HG03571 (cell line): Measurements from ENCODE around the gene KCNIP2.

Source experiments
- ATAC-seq: cut with Tn5 transposase; IDR thresholded peaks from one replicate; pipeline ENCODE4 v1.9.1; 2021; ENCODE audit not compliant: unreplicated experiment

The KCNIP2 gene

DNA sequence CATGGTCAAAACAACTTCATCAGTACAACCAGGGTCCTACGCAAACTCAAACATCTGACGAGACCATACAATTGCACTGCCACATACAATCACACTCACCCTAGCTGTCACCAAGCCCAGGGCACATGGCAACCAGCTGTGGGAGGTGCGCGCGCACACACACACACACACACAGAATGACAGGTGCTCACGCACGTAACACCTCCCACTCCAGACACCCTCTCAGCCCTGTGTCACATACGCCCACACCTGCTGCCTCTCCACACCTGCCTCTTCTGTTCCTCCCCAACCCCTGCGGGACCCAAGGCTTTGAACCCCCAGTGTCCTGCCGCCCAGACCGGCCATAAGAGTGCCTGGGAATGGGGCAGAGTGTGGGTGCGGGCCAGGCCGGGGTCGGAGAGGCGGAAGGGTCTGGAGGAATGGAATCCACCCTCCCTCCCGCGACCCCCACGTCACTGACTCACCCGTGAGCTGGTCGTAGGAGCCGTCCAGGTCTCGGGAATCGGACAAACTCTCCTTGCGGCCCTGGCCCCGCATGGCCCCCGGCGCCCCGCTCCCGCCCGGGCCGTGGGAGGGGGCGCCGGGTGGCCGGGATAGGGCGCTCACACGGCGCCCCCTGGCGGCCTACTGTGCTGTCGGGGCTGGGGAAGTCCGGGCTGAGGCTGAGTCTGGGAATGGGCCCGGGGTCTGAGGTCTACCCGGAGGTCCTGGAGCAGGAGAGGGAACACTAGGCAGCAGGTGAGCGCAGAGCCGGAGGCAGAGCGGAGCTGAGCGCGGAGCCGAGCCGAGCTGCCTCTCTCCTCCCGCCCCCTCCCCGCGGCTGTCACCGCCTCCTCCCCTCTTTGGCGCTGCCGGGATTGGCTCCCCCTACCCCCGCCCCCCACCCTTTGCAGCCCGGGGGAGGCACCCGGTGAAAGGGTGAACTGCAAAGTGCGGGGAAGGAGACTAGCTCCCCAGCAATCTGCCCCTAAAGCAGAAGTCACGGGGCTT, at the start of gene KCNIP2:
Gene KCNIP2 (minus strand): TSS at position 769 of the 990 bp plus-strand sequence. CDS start 232 bp downstream, at position 537.
- no peak for ATAC-seq

DNA sequence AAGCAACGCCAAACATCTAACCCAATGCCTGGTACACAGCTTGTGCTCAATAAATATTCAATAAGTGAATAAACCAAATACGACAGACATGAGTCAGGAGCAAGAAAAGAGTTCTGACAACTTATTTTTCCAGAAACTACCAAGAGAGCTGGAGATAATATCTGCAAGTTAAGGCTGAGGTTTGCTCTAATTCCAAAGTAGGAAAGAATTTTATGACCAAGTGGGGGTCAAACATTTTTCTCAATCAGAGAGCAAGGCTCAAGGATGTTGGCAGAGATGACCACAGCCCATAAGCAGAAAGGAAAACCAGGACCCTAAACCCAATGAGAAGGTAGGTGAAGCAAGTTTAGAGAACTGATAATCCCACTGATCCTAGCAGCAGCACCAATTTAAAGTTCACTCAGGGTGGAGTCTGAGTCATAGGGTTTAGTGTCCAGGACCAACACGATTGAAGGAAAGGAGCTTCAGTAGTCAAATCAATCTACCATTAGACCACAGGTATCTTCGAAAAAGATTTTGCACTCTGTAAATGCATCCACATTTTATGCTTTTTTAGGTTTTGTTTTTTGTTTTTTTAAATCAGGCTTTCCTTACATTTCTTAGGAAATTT, 49.3 kb upstream of the KCNIP2 start:
- no peak for ATAC-seq

DNA sequence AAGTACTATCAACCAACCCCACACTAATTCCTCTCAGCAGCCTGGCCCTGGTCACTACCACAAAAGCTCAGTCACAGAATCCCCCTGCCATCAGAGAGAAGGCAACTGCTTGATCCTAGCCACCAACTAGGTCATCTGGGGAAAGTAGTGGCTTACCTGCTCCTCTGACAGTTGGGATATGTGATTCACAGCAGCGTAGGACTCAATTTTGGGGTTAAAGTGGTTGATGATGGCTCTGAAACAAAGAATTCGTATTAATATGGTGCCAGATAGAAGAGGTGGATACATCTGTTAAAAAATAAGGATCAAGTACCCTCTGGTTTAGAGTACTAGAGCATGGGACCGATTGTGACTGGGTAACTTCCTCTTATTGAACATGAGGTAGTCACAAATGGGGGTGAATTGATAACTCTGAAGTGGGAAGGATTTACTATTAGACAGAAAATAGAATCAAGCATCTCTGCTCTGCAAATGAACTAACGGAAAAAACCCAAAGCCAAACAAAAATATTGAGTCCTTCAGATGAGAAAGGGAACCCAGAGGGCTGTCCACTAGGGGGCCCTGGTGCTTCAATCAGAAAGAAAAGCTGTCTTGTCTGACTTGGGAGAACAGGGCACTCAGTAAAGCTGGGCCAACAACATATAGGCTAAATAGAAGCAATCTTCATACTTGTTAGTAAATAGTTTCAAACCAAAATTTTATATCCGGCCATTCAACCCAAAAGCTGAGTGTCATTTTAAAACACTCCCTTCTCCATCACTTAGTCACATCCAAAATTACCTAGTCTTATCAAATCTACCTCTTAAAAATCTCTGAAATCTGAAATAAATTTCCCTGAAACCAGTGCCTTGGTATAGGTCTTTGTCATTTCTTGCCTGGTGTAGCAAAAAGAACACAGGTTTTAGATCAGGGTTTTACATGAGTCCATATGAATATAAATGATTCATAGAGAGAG, 45.9 kb upstream of the KCNIP2 start:
- no peak for ATAC-seq

DNA sequence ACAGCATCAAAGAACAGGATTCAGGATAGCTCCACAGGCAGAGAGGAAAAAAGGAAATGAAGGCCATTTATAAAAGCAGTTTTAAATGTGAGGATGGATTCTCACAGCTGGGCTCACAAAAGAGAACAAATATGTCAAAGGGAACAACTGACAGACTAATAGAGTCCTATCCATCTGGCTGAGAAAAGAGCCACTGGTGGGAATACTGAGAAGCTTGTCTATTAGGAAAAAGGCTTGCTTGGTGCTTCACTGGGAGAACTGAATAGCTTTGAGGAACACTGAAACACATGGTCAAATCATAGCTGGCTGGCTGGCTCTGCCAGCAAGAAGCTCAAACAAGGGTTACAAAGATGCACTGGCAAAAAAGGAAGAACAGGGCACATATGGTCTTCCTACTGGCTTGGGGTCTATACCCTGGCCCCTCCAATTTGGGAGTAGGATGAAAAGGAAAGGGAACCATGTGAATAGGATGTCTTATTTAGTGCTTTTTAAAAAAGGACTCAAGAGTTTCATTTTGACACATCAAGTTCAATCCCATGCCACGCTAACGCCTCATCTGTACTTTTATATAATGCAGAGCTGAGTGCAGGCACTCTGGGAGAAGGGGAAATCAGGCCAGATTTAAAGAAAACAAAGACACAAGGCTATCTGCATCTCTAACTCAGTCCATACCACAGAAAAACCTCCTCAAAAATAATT, 44.8 kb upstream of the KCNIP2 start:
- ATAC-seq, result no peak

DNA sequence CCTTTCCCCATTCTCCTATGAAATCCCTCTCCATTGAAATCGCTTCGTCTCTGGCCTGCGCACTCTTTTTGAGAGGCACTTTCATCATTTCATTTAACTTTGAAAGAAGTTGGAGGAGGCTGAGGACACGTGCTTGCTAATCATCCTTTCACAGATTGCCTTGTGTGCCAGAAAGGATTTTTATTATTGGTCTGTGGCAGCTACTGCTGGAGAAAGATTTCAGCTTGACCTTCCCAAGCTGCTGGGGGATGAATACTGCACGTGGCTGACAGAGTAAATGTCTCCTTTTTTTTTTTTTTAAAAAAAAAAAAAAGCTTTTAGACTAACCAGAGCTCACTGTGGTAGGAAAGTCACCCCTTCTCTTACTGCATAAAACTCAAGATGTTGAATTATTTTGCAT, 44.2 kb upstream of the KCNIP2 start:
- no peak for ATAC-seq

DNA sequence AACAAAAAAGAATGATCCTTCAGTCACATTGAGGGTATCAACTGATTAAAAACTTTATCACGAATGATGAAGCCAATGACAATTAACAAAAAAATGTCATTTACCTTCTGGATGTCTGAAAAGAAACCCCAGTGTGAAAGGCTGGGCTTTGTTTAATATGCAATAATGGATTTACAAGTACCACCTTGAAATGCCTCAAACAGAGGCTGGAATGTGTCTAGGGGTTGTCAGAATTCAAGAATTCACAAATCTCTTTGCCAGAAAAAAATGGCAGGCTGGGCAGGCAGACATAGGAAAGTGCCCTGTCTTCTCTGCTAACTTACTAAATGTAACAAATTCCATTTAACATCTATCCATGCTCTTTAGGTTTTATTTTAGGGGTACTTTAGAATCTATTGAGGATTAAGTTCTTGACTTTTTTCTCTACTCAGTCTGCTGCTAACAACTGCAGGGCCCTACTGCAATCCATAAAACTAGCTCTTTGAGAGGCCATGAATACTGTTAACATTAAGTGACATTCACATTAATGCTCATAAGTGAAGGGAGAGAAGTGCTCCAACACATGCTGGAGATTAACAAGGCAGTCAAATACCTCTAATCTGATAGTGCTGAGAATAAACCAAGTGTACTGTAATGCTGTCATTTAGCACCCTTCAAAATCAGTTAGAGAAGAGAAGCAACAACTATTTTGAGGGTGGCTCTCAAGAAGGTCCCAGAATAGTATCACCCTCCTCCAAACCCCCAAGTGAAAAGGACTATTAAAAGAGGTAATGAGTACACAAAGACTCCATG, 43.1 kb upstream of the KCNIP2 start:
- ATAC-seq, result no peak

- no peak for ATAC-seq
Measured at GRCh38 chr10:101881036-101881774, 37.6 kb upstream of the KCNIP2 start.

DNA sequence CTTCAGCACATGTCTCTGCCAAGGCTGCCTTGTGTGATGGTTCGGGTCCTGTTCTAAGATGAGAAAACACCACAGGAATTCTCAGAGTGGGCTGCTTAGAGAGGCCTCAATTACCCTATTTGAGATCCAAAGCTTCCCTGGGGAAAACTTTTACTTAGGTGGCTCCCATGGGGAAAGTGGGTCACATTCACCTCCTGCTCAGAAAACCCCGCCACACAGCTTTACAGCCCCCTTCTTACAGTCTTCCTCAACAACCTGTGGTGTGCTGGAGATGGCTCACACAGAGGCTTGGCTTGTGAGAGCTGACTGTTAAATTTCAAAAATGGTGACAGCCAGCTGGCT, 36.6 kb upstream of the KCNIP2 start:
- ATAC-seq, result no peak

GRCh38 chr10:101879456-101880231, 36.0 kb upstream of the KCNIP2 start:
- ATAC-seq, result no peak

DNA sequence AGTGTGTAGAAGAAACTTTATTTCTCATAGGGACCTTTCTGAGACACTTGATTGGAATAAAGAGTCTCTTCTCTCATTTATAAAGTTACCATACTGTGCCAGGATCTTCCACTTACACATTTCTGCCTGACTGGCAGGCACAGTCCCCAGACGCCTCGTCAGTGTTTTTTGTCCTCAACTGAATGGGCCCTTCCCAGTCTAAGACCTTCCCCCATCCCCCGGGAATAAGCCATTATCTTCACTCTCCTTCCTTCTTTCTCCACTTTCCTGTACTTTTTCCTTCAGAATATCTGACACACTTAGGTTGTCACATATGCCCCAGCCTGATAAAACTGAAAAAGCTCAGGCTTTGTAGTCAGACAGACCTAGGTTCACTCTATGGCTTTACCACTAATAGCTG, 35.3 kb upstream of the KCNIP2 start:
- ATAC-seq, result no peak

DNA sequence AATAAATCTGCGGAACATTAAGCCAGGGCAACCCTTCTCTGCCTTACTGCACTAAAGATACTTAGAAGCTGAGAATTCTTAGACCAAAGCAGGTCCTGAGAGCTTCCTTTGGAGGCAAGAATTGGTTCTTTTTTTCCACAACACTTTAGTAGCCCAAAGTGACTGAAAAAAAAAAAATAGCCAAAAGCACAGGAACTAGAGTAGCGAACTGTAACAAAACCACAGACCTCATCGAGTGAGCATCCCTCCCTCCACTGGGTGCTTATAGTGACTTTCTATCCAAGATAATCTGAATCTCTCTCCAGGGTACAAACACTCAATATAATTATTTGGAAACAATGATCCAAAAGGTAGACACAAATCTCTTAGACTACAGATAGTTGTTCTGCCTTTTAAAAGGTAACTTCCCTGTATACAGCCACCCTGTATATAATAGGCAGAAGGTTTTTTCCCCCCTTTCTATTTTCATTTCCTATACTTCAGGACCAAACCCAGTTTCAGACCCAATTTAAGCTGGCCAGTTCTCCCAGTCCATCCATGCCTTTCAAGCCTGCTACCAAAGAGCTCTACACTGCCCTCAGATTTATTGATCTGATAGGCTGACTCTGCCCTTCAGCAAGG, 31.6 kb upstream of the KCNIP2 start:
- ATAC-seq, result no peak

DNA sequence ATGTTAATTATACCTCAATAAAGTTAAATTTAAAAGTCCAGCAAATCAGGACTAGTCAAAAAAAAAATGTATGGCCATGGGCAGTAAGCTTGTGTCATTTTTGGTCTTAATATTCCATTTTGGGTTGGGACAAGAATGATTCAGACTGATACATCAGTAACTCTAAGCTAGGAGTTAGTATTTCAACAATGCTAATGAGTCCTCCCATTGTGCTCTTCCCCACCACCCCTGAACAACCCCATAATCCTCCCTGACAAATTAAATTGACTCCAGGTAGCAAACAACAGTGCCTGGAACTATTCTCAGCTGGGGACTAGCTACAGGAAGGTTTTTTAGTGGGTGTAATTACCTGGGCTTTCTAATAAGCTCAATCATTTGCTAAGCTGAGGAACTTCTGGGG, 30.7 kb upstream of the KCNIP2 start:
- no peak for ATAC-seq

DNA sequence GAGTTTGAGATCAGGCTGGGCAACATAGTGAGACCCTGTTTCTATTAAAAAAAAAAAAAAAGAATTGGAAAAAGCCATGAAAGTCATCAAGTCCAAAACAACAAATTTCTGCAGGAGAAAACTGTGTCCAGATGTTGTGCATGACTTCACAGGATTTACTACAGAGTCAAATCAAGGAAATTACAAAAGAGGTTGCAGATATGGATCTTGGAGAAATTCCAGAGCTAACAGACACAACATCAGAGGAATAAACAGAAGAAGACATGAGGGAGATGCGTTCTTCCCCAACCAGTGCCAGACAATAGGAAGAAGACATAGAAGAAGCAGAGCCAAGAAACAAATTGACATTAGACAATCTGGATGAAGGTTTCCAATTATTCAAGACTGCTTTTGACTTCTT, 24.3 kb upstream of the KCNIP2 start:
- ATAC-seq, result no peak

DNA sequence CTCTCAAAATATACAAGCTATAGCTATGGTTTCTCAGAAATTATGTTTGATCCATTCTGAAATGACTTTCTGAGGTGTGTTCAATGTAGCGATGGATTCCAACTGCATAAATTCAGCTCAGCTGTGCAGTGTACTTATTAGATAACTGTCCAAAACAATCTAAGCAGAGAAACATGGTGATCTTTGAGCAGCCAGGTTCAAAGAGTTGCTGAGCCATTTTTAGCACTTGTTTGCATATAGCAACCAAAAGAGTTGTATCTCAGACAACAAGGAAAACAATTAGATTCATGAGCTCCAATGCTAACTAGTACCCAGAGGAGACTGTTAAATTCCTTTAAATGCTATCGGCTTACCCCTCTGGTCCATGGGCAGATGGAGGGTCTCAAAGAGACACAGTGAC, 15.9 kb upstream of the KCNIP2 start:
- ATAC-seq, result no peak

DNA sequence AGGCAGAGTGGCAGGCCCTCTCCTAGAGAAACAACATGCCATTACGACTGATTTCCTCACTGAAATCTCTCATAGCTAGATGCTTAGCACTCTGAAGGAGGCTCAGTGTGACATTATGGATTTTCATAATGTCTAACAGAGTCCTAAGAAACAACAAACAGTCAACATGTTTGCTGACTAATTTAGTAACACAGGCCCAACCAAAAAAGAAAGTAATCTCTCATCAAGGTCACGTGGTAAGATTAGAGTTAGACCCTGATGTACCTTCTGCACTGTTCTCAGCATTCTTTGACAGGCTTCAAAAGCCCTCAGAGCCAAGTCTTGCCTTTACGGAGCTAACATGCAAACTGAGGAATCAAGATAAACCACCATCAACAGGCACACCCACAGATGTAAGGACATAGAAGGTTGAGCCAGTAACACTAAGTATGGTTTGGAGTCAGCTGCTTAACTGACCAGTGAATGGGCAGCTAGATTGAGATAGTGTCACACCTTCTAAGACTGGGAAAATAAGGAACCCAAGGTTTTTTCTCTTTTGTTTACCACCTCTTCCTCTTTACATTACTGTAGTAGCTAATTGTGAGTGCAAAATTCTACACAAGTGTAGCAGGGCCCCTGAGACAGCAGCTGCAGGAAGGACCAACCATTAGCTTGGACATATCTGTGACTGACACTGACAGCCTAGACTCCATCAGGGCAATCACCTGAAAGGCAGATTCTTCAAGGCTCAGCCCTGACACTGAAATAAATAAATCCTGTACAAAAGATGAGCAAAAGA, 15.3 kb upstream of the KCNIP2 start:
- peak; percentile 74 for ATAC-seq

DNA sequence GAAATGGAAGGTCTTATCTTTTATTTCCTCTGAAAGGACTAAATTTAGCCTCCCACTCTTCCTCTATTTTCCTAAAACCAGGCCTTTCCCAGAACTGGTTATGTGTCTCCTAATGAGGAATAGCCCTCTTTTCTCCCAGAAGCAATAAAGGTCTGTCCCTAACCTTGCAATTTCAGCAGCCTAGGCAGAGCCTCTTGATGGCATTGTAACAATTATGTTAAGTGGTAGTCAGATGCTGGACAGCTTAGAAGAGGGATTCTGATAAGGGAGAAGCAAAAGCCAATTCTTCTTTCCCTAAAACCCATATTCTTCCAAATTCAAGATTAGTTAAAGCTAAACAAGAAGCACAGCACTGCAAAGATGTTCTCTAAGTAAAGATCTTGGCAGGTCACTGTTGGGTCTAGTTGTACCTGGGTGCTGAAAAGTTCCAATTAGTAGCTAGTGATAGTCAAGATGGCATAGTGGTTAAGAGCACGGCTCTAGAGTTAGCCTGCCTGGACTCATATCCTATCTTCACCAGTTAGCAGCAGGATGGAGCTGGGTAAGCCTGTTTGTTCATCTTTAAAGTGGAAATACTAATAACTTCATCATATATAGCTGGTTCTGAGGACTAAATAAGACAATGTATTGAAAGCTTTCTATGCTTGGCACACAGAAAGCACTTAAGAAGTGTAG, 14.3 kb upstream of the KCNIP2 start:
- no peak for ATAC-seq

GRCh38 chr10:101856626-101857025, 13.0 kb upstream of the KCNIP2 start:
- ATAC-seq, result no peak
